NCI-H2196 treated with DMSO at 0.1 percent for 48 hours (cell line): ENCODE data around the gene ODF2.
"Not testable (repeated sequence)": the region's sequence is repeated elsewhere in the genome, so short reads cannot be mapped to it uniquely, and the experiment has no call there.

Experiments used
- DNase-seq: peaks from one replicate; lab custom pipeline; 2025; ENCODE audit not compliant: unreplicated experiment; lab: John Stamatoyannopoulos, UW

Gene ODF2

GRCh38 chr9:128423356-128423755 is 32.5 kb upstream of the ODF2 start:
- not testable (repeated sequence) for DNase-seq

GRCh38 chr9:128424268-128424780 is 31.5 kb upstream of the ODF2 start:
- no peak for DNase-seq

GRCh38 chr9:128428644-128429512 is 26.9 kb upstream of the ODF2 start:
- no peak for DNase-seq

GRCh38 chr9:128429513-128430086 is 26.2 kb upstream of the ODF2 start:
- no peak for DNase-seq

GRCh38 chr9:128431207-128431606 is 24.6 kb upstream of the ODF2 start:
- no peak for DNase-seq

GRCh38 chr9:128434340-128434739 is 21.5 kb upstream of the ODF2 start:
- DNase-seq: no peak

GRCh38 chr9:128435611-128436010 is 20.2 kb upstream of the ODF2 start:
- DNase-seq: no peak

GRCh38 chr9:128438343-128439109 is 17.3 kb upstream of the ODF2 start:
- peak; percentile 79 for DNase-seq

GRCh38 chr9:128439273-128439672 is 16.5 kb upstream of the ODF2 start:
- DNase-seq: no peak

GRCh38 chr9:128442150-128442549 is 13.7 kb upstream of the ODF2 start:
- DNase-seq: no peak

- DNase-seq: not testable (repeated sequence)
Observed at GRCh38 chr9:128446505-128446904, 9.3 kb upstream of the ODF2 start.

GRCh38 chr9:128448746-128449145 is 7.1 kb upstream of the ODF2 start:
- no peak for DNase-seq

GRCh38 chr9:128454991-128455390 is 815 bp upstream of the ODF2 start:
- DNase-seq: no peak

GRCh38 chr9:128456613-128457061 is 831 bp downstream of the ODF2 start:
- DNase-seq: peak; percentile 63

GRCh38 chr9:128457207-128457606 is 1.4 kb downstream of the ODF2 start:
- no peak for DNase-seq

GRCh38 chr9:128459011-128459410 is 3.2 kb downstream of the ODF2 start:
- DNase-seq: no peak

- DNase-seq: no peak
Observed at GRCh38 chr9:128469070-128469469, 13.3 kb downstream of the ODF2 start.

GRCh38 chr9:128470560-128470959 is 14.8 kb downstream of the ODF2 start:
- DNase-seq: peak; percentile 11

- no peak for DNase-seq
Observed at GRCh38 chr9:128473104-128473503, 17.3 kb downstream of the ODF2 start.

GRCh38 chr9:128475867-128476266 is 20.1 kb downstream of the ODF2 start:
- DNase-seq: no peak

- no peak for DNase-seq
Observed at GRCh38 chr9:128479262-128479661, 23.5 kb downstream of the ODF2 start.
